ENCODE results near the gene NCF4.

DNA sequence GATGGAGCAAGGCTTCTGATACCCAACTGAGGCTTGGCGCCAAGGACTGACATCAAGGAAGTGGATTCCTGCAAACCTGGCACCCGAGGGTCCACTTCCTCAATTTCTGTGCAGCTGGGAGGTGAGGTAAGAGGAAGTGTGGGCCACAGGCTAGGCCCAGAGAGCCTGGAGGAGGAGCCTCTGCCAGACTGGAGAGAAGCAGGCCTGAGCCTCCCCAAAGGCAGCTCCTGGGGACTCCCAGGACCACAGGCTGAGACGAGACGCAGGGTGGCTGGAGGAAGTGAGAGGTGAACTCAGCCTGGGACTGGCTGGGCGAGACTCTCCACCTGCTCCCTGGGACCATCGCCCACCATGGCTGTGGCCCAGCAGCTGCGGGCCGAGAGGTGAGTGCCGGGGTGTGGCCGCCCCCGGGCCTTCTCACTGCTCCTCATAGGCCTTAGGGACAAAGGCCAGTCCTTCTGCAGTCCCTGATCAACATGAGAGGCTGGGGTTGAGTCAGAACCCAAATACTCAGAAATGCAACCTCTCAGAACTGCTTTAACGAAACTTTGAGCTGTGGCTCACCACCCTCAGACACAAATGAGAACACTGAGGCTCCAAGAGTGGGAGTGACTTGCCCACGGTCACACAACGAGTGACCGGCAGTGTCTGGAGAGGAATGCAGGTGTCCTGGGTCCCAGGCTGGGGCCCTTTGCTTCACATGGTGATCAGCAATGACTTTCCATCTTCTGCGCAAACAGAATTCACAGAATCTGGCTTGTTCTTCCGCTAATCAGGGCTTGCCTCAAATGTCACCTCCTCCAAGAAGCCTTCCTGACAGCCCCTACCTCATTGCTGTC, at the start of gene NCF4:
- TF ChIP-seq, protein P1, sequence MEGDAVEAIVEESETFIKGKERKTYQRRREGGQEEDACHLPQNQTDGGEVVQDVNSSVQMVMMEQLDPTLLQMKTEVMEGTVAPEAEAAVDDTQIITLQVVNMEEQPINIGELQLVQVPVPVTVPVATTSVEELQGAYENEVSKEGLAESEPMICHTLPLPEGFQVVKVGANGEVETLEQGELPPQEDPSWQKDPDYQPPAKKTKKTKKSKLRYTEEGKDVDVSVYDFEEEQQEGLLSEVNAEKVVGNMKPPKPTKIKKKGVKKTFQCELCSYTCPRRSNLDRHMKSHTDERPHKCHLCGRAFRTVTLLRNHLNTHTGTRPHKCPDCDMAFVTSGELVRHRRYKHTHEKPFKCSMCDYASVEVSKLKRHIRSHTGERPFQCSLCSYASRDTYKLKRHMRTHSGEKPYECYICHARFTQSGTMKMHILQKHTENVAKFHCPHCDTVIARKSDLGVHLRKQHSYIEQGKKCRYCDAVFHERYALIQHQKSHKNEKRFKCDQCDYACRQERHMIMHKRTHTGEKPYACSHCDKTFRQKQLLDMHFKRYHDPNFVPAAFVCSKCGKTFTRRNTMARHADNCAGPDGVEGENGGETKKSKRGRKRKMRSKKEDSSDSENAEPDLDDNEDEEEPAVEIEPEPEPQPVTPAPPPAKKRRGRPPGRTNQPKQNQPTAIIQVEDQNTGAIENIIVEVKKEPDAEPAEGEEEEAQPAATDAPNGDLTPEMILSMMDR (IDR thresholded peaks at IDR 0.05) = no peak
- no peak for TF ChIP-seq POLR2A (IDR thresholded peaks at IDR 0.05)
